Osteocyte (in vitro differentiated cells): ENCODE measurements around the gene GJA4. TPM values are rescaled to one million over a fixed set of nuclear protein-coding genes. Genes with fewer than 3 reads are reported as not detected.

Source experiments
- DNase-seq: peaks from one replicate; pipeline ENCODE4 v3.0.0; 2021; ENCODE audit warnings: mixed read lengths; ENCODE audit not compliant: unreplicated experiment; ENCODE audit errors: extremely low spot score
- H3K27ac Mint-ChIP-seq: one replicate; pipeline ENCODE4 v1.8.0; 2021; ENCODE audit warnings: mild to moderate bottlenecking, mixed read lengths; ENCODE audit not compliant: unreplicated experiment
- H3K27me3 Mint-ChIP-seq: one replicate; pipeline ENCODE4 v1.8.0; 2021; ENCODE audit warnings: mixed read lengths; ENCODE audit not compliant: unreplicated experiment
- H3K36me3 Mint-ChIP-seq: one replicate; pipeline ENCODE4 v1.8.0; 2021; ENCODE audit warnings: mixed read lengths; ENCODE audit not compliant: unreplicated experiment
- H3K4me1 Mint-ChIP-seq: one replicate; pipeline ENCODE4 v1.8.0; 2021; ENCODE audit warnings: mixed read lengths; ENCODE audit not compliant: unreplicated experiment
- H3K4me3 Mint-ChIP-seq: one replicate; pipeline ENCODE4 v1.8.0; 2021; ENCODE audit warnings: mild to moderate bottlenecking, moderate library complexity, mixed read lengths; ENCODE audit not compliant: unreplicated experiment
- H3K9me3 Mint-ChIP-seq: one replicate; pipeline ENCODE4 v1.8.0; 2021; ENCODE audit warnings: mixed read lengths; ENCODE audit not compliant: unreplicated experiment
- total RNA-seq: library from RNA; stranded (reverse); gene quantifications from 2 replicates; pipeline ENCODE4 v1.2.1, GENCODE V29; 2021
- TF ChIP-seq, protein P1 (sequence below): fragments of 200-600 bp; sonication (generic); IDR thresholded peaks from 2 replicates; pipeline ENCODE4 v1.5.0; 2021; ENCODE audit warnings: antibody characterized with exemption, mild to moderate bottlenecking, moderate library complexity

GJA4 gene
- total RNA-seq, 1 donor from 2014 or later = not detected

- TF ChIP-seq, protein P1, sequence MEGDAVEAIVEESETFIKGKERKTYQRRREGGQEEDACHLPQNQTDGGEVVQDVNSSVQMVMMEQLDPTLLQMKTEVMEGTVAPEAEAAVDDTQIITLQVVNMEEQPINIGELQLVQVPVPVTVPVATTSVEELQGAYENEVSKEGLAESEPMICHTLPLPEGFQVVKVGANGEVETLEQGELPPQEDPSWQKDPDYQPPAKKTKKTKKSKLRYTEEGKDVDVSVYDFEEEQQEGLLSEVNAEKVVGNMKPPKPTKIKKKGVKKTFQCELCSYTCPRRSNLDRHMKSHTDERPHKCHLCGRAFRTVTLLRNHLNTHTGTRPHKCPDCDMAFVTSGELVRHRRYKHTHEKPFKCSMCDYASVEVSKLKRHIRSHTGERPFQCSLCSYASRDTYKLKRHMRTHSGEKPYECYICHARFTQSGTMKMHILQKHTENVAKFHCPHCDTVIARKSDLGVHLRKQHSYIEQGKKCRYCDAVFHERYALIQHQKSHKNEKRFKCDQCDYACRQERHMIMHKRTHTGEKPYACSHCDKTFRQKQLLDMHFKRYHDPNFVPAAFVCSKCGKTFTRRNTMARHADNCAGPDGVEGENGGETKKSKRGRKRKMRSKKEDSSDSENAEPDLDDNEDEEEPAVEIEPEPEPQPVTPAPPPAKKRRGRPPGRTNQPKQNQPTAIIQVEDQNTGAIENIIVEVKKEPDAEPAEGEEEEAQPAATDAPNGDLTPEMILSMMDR = no peak
- DNase-seq = no peak
- no peak overlapping the region for H3K27ac Mint-ChIP-seq
- no peaks in the 10 kb centered on the region for H3K9me3 Mint-ChIP-seq
- no peaks in the 10 kb centered on the region for H3K36me3 Mint-ChIP-seq
- no peak overlapping the region for H3K4me3 Mint-ChIP-seq
- H3K27me3 Mint-ChIP-seq = peaks cover 14% of the 10 kb centered on the region
- H3K4me1 Mint-ChIP-seq = peaks cover 5% of the 10 kb centered on the region
These were observed 375 bp upstream of the GJA4 start for GRCh38 chr1:34792424-34792823.

GRCh38 chr1:34794001-34794789 lies 1.4 kb downstream of the GJA4 start:
- H3K4me3 Mint-ChIP-seq = no peak overlapping the region
- TF ChIP-seq, protein P1 = no peak
- H3K36me3 Mint-ChIP-seq = no peaks in the 10 kb centered on the region
- no peaks in the 10 kb centered on the region for H3K4me1 Mint-ChIP-seq
- peaks cover 14% of the 10 kb centered on the region for H3K27me3 Mint-ChIP-seq
- H3K27ac Mint-ChIP-seq = no peak overlapping the region
- H3K9me3 Mint-ChIP-seq = no peaks in the 10 kb centered on the region
- no peak for DNase-seq

DNA sequence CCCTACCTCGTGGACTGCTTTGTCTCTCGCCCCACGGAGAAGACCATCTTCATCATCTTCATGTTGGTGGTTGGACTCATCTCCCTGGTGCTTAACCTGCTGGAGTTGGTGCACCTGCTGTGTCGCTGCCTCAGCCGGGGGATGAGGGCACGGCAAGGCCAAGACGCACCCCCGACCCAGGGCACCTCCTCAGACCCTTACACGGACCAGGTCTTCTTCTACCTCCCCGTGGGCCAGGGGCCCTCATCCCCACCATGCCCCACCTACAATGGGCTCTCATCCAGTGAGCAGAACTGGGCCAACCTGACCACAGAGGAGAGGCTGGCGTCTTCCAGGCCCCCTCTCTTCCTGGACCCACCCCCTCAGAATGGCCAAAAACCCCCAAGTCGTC lies 2.0 kb downstream of the GJA4 start:
- no peak overlapping the region for H3K27ac Mint-ChIP-seq
- no peak overlapping the region for H3K4me3 Mint-ChIP-seq
- no peaks in the 10 kb centered on the region for H3K9me3 Mint-ChIP-seq
- H3K27me3 Mint-ChIP-seq = peaks cover 14% of the 10 kb centered on the region
- TF ChIP-seq, protein P1 = no peak
- no peak for DNase-seq
- H3K4me1 Mint-ChIP-seq = no peaks in the 10 kb centered on the region
- no peaks in the 10 kb centered on the region for H3K36me3 Mint-ChIP-seq

DNA sequence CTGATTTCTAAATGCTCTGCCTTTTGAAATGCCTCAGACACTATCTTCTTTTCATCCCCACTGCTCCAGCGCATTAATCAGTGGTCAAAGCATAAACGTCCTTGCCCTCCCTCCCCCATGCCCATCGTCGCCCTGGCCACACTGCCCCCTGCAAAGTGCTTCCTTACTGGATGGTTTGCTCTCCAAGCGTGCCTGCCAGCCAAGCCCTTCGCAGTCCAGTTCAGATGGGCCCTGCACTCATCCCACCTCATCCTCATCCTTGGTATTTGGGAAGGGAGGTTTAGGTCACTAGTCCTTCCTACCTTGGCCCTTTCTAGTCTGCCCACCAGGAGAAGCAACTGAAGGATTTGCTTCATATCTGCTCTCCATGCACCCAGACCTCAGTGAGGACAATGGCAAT lies 3.1 kb downstream of the GJA4 start:
- H3K27me3 Mint-ChIP-seq = peaks cover 11% of the 10 kb centered on the region
- H3K9me3 Mint-ChIP-seq = no peaks in the 10 kb centered on the region
- no peaks in the 10 kb centered on the region for H3K36me3 Mint-ChIP-seq
- TF ChIP-seq, protein P1 = no peak
- no peaks in the 10 kb centered on the region for H3K4me1 Mint-ChIP-seq
- DNase-seq = no peak
- H3K4me3 Mint-ChIP-seq = no peak overlapping the region
- no peak overlapping the region for H3K27ac Mint-ChIP-seq

DNA sequence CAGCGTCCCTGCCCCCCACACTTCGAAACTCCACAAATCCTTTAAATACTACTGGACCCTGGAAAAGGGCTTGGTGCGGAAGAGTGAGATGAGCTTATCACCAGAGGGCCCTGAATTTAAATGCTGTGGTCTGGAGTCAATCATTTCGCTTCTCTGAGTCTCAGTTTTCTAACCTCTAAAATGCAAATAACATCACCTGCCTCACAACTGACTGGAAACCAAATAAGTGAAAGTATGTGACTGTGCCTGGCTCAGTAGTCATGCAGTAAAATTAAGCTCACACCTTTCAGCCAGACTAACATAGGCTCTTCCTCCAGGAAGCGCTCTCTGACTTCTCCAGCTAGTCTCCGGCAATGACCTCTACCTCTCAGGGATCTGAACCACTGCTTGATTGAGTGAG lies 4.2 kb downstream of the GJA4 start:
- Mint-ChIP-seq H3K4me3 (no peak overlapping the region), H3K27me3 (peaks cover 6% of the 10 kb centered on the region), H3K36me3 (no peaks in the 10 kb centered on the region), H3K4me1 (no peaks in the 10 kb centered on the region), H3K9me3 (no peaks in the 10 kb centered on the region), H3K27ac (no peak overlapping the region)
- no peak for DNase-seq
- TF ChIP-seq, protein P1 = no peak
